Measurements from ENCODE around the gene FKBP5. TPM values are rescaled to one million over a fixed set of nuclear protein-coding genes. Genes with fewer than 3 reads are reported as not detected.

Gene FKBP5
- total RNA-seq, 3 donors from 2014 or later, result 167 to 970 (median 266) TPM

DNA sequence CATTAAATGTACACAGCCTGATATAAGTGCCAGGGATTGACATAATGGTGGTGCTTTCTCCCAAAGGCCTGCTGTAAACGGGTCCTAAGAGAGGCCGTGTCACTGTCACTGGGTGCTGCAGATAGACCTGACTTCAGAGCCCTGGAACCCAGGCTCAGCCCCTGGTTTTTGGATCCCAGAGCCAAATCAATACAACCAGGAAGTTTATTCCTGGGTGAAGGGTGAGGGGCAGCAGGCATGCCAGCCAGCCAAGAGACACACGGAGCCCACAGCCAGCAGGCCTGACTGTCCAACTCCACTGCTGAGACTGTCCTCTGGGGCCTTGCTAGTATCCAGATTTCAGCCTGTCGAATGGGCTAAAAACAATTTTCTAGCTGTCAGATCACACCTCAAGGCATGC is 35.3 kb upstream of the FKBP5 start:
- H3K4me3 ChIP-seq, result no peak overlapping the region
- peaks cover 31% of the 10 kb centered on the region in 2 donors for H3K4me1 ChIP-seq
- intact Hi-C loops (cut with DNase I; ENCODE audit: low total_unique reads), result no loop called here
- H3K9me3 ChIP-seq, result no peaks in the 10 kb centered on the region
- DNase-seq (ENCODE audit: low spot score in 2 of 2), result no peak
- H3K36me3 ChIP-seq, result no peaks in the 10 kb centered on the region
- no peak for TF ChIP-seq POLR2AphosphoS5 (IDR thresholded peaks at IDR 0.05)
- TF ChIP-seq POLR2A (IDR thresholded peaks at IDR 0.05), result no peak
- no peak for TF ChIP-seq CTCF (IDR thresholded peaks at IDR 0.05)
- H3K27me3 ChIP-seq, result no peaks in the 10 kb centered on the region
- peak overlapping the region; percentile 13 to 45 for H3K27ac ChIP-seq

DNA sequence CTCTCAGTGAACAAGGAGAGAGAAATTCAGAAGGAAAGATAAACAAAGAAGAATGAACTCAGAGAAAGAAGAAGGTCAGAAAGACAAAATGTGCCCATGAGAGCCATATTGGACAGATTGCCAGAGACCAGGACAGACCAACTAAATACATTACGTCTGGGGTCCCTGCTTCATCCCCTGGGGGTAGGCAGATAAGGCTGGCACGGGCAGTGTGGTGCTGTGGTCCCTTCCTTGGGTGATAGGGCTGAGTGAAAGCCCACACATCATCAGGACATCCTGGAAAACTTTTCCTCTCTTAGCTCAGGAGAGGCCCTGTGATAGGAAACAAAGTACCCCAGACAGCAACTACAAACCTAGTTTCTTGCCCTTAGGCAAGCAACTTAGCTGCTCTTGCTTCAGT is 34.9 kb upstream of the FKBP5 start:
- TF ChIP-seq CTCF (IDR thresholded peaks at IDR 0.05) (no peak), POLR2AphosphoS5 (IDR thresholded peaks at IDR 0.05) (no peak), POLR2A (IDR thresholded peaks at IDR 0.05) (no peak)
- H3K36me3 ChIP-seq, result no peaks in the 10 kb centered on the region
- no peaks in the 10 kb centered on the region for H3K27me3 ChIP-seq
- no peak for DNase-seq (ENCODE audit: low spot score in 2 of 2)
- intact Hi-C loops (cut with DNase I; ENCODE audit: low total_unique reads), result no loop called here
- H3K27ac ChIP-seq, result peak overlapping the region; percentile 13 to 45
- H3K9me3 ChIP-seq, result no peaks in the 10 kb centered on the region
- H3K4me1 ChIP-seq, result peaks cover 26% of the 10 kb centered on the region in 2 donors
- H3K4me3 ChIP-seq, result no peak overlapping the region

DNA sequence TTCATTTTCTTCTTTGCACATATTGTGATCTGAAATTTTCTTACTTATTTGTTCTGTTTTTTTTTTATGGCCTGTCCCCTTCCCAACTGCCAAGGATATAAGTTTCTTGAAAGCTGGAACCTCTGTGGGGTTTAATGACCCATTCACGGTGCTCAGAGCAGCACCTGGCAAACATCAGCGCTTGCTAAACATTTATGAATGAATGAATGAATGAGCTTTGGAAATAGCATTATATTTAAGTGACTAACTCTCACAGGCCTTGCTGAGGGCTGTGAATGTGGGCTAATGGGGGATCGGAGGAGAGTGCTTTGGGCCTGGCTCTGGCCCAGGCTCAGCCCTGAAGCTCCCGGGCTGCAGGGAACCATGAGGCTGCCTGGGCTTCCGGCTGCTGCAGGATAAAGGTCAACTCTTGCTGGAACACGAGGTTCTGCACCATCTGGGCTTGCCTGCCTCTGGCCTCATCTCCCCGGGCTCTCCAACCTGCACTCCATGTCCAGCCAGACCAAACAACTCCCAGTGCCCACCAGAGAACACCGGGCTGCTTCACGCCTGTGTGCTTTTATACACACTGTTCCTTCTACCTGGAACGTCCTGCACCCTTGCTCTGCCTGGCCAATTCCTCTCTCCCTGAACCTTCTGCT is 33.5 kb upstream of the FKBP5 start:
- TF ChIP-seq CTCF (IDR thresholded peaks at IDR 0.05), result no peak
- TF ChIP-seq POLR2AphosphoS5 (IDR thresholded peaks at IDR 0.05), result no peak
- TF ChIP-seq POLR2A (IDR thresholded peaks at IDR 0.05), result no peak
- H3K27ac ChIP-seq, result peak overlapping the region in 1 of 2 donors; percentile 48
- intact Hi-C loops (cut with DNase I; ENCODE audit: low total_unique reads), result no loop called here
- no peaks in the 10 kb centered on the region for H3K36me3 ChIP-seq
- H3K9me3 ChIP-seq, result no peaks in the 10 kb centered on the region
- H3K27me3 ChIP-seq, result no peaks in the 10 kb centered on the region
- no peak overlapping the region for H3K4me3 ChIP-seq
- H3K4me1 ChIP-seq, result peaks cover 16 to 22% of the 10 kb centered on the region in 2 donors
- no peak for DNase-seq (ENCODE audit: low spot score in 2 of 2)

DNA sequence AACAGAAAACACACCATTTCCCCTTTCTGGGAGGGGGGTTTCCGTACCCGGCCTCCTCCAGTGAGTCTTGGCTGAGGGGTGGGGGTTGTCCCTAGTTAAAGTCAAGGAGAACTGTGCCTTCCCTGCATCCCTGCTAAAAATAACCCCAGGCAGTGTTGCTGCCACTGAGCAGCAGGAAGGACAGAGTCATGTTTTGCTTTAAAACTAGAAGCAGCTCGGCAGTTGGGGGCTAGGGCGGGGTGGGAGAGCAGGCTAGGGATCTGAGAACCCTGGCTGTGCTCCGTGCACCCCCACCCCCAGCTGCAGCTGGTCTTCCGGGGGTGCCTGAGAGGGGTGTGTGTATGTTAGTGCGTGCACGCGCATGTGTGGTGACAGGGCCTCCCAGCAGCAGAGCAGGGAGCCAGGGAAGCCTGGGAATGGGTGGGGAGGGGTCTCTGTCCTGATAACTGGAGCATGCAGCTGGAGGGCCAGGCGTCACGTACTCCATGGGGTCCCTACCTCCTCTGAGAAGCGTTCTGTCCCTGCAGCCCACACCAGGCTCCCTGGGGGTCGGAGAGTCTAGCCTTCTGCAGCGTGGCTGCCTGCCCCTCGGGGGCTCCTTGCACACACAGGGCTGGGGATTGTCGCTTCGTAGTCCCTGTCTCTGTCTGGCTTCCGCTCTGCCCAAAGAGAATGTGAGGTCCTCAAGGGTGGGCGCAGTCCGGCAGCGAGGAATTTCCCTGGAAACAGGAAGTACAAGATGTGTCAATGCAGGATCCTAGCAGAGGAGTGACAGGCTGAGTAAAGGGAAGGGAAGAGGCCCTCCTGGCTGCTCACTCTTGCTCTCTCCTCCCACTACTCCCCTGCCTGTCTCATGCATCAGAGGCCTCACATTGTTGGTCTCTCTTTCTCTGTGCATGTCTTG is 31.4 kb upstream of the FKBP5 start:
- Histone ChIP-seq H3K27me3 (no peaks in the 10 kb centered on the region), H3K9me3 (no peaks in the 10 kb centered on the region), H3K4me1 (peaks cover 0 to under 1% of the 10 kb centered on the region in 2 donors), H3K4me3 (peak overlapping the region in 2 of 3 donors; percentile 9 to 35), H3K27ac (peak overlapping the region in 1 of 2 donors; percentile 65), H3K36me3 (no peaks in the 10 kb centered on the region)
- peak in 1 of 2 donors; percentile 47 for DNase-seq (ENCODE audit: low spot score in 2 of 2)
- TF ChIP-seq CTCF (IDR thresholded peaks at IDR 0.05) (no peak), POLR2AphosphoS5 (IDR thresholded peaks at IDR 0.05) (no peak), POLR2A (IDR thresholded peaks at IDR 0.05) (no peak)
- intact Hi-C loops (cut with DNase I; ENCODE audit: low total_unique reads), result no loop called here

DNA sequence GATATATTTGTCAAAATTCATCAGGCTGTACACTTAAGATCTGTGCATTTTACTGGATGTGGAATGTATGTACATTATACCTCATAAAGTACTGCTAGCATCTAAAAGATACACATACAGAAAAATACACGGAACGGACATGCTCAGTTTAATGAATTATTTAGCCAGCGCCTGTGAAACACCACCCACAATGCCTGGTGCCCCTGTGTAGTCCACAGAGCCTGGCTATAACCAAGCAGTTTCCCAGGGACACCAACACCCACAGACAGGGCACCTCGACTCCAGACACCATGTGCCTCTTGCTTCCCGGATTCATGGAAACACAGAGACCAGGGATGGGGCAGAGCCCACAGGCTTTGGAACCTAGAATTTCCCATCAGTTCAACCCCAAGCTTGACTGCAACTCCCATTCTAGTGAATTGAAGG is 30.7 kb upstream of the FKBP5 start:
- Histone ChIP-seq H3K36me3 (no peaks in the 10 kb centered on the region), H3K4me1 (no peaks in the 10 kb centered on the region), H3K27ac (peak overlapping the region in 1 of 2 donors; percentile 65), H3K27me3 (no peaks in the 10 kb centered on the region), H3K4me3 (peak overlapping the region in 1 of 3 donors; percentile 35), H3K9me3 (no peaks in the 10 kb centered on the region)
- no peak for DNase-seq (ENCODE audit: low spot score in 2 of 2)
- intact Hi-C loops (cut with DNase I; ENCODE audit: low total_unique reads), result no loop called here
- TF ChIP-seq POLR2A (IDR thresholded peaks at IDR 0.05), result no peak
- no peak for TF ChIP-seq CTCF (IDR thresholded peaks at IDR 0.05)
- no peak for TF ChIP-seq POLR2AphosphoS5 (IDR thresholded peaks at IDR 0.05)
